OCI-LY3 (cell line): ENCODE results near the gene TRABD2A.

ENCODE experiments used
- EZH2phosphoT487 ChIP-seq: fragments of 200-600 bp; shearing (Covaris generic); IDR thresholded peaks from 2 replicates; pipeline ENCODE4 v1.6.1; 2018; ENCODE audit warnings: antibody characterized with exemption, mixed run types, low read depth
- TF ChIP-seq, protein P1 (sequence below): fragments of 200-600, 300-600 bp; sonication (generic); IDR thresholded peaks from 2 replicates; pipeline ENCODE4 v1.5.1; 2014; ENCODE audit warnings: antibody characterized with exemption, low read length, low read depth

DNA sequence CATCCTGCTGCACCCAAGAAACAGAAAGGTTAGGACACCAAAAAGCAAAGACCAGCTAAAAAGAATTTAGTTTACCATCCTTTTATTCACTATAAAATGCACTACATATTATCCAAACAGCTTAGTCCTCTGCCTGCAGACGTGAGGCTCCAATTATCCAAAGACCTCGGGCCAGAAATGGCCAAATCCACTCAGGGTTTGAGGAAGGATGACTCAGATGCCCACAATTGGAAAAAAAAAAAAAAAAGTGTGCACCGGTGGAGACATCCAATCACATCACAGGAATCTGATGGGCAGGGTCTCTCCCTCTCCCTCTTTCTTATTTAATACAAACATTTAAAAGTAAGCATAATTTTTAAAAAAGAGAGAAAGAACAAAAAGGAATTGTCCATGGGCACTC is 65.7 kb downstream of the TRABD2A start:
- TF ChIP-seq, protein P1, sequence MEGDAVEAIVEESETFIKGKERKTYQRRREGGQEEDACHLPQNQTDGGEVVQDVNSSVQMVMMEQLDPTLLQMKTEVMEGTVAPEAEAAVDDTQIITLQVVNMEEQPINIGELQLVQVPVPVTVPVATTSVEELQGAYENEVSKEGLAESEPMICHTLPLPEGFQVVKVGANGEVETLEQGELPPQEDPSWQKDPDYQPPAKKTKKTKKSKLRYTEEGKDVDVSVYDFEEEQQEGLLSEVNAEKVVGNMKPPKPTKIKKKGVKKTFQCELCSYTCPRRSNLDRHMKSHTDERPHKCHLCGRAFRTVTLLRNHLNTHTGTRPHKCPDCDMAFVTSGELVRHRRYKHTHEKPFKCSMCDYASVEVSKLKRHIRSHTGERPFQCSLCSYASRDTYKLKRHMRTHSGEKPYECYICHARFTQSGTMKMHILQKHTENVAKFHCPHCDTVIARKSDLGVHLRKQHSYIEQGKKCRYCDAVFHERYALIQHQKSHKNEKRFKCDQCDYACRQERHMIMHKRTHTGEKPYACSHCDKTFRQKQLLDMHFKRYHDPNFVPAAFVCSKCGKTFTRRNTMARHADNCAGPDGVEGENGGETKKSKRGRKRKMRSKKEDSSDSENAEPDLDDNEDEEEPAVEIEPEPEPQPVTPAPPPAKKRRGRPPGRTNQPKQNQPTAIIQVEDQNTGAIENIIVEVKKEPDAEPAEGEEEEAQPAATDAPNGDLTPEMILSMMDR: no peak
- TF ChIP-seq EZH2phosphoT487: no peak
